Measurements from ENCODE around the gene SNAPC4. TPM values are rescaled to one million over a fixed set of nuclear protein-coding genes. Genes with fewer than 3 reads are reported as not detected.

SNAPC4 gene
- total RNA-seq, 1 donor from 2014 or later: 3.5 TPM

- DNase-seq (ENCODE audit: low read depth in 2 of 2): no peak
Measured at GRCh38 chr9:136392538-136393449, 7.2 kb downstream of the SNAPC4 start.

- DNase-seq (ENCODE audit: low read depth in 2 of 2): no peak
Measured at GRCh38 chr9:136391737-136392537, 8.0 kb downstream of the SNAPC4 start.

- DNase-seq (ENCODE audit: low read depth in 2 of 2): no peak
Measured at GRCh38 chr9:136389396-136389795, 10.6 kb downstream of the SNAPC4 start.

- DNase-seq (ENCODE audit: low read depth in 2 of 2): no peak
Measured at GRCh38 chr9:136387217-136387616, 12.8 kb downstream of the SNAPC4 start.

GRCh38 chr9:136386018-136386417 is 14.0 kb downstream of the SNAPC4 start:
- DNase-seq (ENCODE audit: low read depth in 2 of 2): no peak

GRCh38 chr9:136385015-136385414 is 15.0 kb downstream of the SNAPC4 start:
- no peak for DNase-seq (ENCODE audit: low read depth in 2 of 2)

GRCh38 chr9:136383436-136383835 is 16.5 kb downstream of the SNAPC4 start:
- no peak for DNase-seq (ENCODE audit: low read depth in 2 of 2)

- DNase-seq (ENCODE audit: low read depth in 2 of 2): no peak
Measured at GRCh38 chr9:136381966-136382513, 17.9 kb downstream of the SNAPC4 start.

- no peak for DNase-seq (ENCODE audit: low read depth in 2 of 2)
Measured at GRCh38 chr9:136381311-136381710, 18.7 kb downstream of the SNAPC4 start.

- no peak for DNase-seq (ENCODE audit: low read depth in 2 of 2)
Measured at GRCh38 chr9:136380381-136380780, 19.6 kb downstream of the SNAPC4 start.

GRCh38 chr9:136379891-136380290 is 20.1 kb downstream of the SNAPC4 start:
- no peak for DNase-seq (ENCODE audit: low read depth in 2 of 2)

- no peak for DNase-seq (ENCODE audit: low read depth in 2 of 2)
Measured at GRCh38 chr9:136379401-136379800, 20.6 kb downstream of the SNAPC4 start.

- no peak for DNase-seq (ENCODE audit: low read depth in 2 of 2)
Measured at GRCh38 chr9:136379003-136379287, 21.0 kb downstream of the SNAPC4 start.

- DNase-seq (ENCODE audit: low read depth in 2 of 2): no peak
Measured at GRCh38 chr9:136378170-136379002, 21.6 kb downstream of the SNAPC4 start.

GRCh38 chr9:136377341-136378169 is 22.4 kb downstream of the SNAPC4 start:
- no peak for DNase-seq (ENCODE audit: low read depth in 2 of 2)

GRCh38 chr9:136376457-136376856 is 23.5 kb downstream of the SNAPC4 start:
- no peak for DNase-seq (ENCODE audit: low read depth in 2 of 2)

GRCh38 chr9:136375096-136375495 is 24.9 kb downstream of the SNAPC4 start:
- no peak for DNase-seq (ENCODE audit: low read depth in 2 of 2)

GRCh38 chr9:136374183-136374575 is 25.8 kb downstream of the SNAPC4 start:
- no peak for DNase-seq (ENCODE audit: low read depth in 2 of 2)

- DNase-seq (ENCODE audit: low read depth in 2 of 2): no peak
Measured at GRCh38 chr9:136373300-136374182, 26.4 kb downstream of the SNAPC4 start, which contains the start of gene CARD9. CARD9 (minus strand) TSS chr9:136373669; CDS start chr9:136372078, 1,591 bp downstream.
